ENCODE data around the gene FBXO2.

Gene FBXO2

DNA sequence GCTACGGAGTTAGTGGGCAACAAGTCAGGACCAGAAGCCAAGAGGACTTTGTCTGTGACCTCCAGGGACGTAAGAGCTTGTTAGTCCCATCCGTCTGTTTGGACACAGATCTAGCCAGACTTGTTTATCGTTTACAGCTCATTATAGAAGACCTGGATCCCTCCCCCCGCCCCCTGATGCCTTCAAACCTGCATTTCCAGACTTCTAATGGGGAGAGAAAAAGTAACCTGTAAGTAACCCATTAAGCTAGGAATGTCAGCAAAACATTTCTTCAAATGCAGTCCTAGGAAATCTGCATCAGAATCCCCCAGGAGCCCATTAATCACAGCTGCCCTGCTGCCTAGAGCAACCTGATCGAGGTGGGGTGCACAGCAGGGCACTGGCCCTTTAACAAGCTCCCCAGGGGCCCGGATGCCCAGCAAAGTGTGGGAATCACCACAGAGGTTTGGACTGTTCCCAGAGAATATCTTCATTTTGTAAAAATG is 28.1 kb upstream of the FBXO2 start:
- ChIA-PET CTCF (interaction anchor here (0.7 to 2.5 kb wide), 11 partner anchors 8 to 103 kb away, joined by 3 to 21 read pairs (median 3); partner anchors contain the start of gene FBXO6), POLR2A (no interaction called here)
- no peak for DNase-seq (ENCODE audit: extremely low spot score)
- TF ChIP-seq, protein P1, sequence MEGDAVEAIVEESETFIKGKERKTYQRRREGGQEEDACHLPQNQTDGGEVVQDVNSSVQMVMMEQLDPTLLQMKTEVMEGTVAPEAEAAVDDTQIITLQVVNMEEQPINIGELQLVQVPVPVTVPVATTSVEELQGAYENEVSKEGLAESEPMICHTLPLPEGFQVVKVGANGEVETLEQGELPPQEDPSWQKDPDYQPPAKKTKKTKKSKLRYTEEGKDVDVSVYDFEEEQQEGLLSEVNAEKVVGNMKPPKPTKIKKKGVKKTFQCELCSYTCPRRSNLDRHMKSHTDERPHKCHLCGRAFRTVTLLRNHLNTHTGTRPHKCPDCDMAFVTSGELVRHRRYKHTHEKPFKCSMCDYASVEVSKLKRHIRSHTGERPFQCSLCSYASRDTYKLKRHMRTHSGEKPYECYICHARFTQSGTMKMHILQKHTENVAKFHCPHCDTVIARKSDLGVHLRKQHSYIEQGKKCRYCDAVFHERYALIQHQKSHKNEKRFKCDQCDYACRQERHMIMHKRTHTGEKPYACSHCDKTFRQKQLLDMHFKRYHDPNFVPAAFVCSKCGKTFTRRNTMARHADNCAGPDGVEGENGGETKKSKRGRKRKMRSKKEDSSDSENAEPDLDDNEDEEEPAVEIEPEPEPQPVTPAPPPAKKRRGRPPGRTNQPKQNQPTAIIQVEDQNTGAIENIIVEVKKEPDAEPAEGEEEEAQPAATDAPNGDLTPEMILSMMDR (IDR thresholded peaks at IDR 0.05; ENCODE audit: control extremely low read depth, extremely low read depth, low read depth, missing control alignments), result no peak

GRCh38 chr1:11681071-11681771 is 27.0 kb upstream of the FBXO2 start, which contains the start of gene MAD2L2:
Gene MAD2L2 (minus strand): TSS chr1:11681148. CDS start chr1:11680601, 547 bp downstream.
- peak; percentile 97 for DNase-seq (ENCODE audit: extremely low spot score)
- CTCF ChIA-PET, result interaction anchor here (0.6 to 2.5 kb wide), 8 partner anchors 9 to 104 kb away, joined by 3 to 21 read pairs (median 5); partner anchors contain the start of gene FBXO6
- TF ChIP-seq, protein P1 (IDR thresholded peaks at IDR 0.05; ENCODE audit: control extremely low read depth, extremely low read depth, low read depth, missing control alignments), result no peak
- POLR2A ChIA-PET, result interaction anchor here (0.5 to 1.2 kb wide), 2 partner anchors 17 to 902 kb away, joined by 4 read pairs; partner anchors contain the start of gene FBXO6

- TF ChIP-seq, protein P1 (IDR thresholded peaks at IDR 0.05; ENCODE audit: control extremely low read depth, extremely low read depth, low read depth, missing control alignments), result no peak
- POLR2A ChIA-PET, result interaction anchor here (0.7 to 1.2 kb wide), 2 partner anchors 16 to 642 kb away, joined by 4 to 7 read pairs; partner anchors contain the start of gene FBXO6
- CTCF ChIA-PET, result interaction anchor here (1.2 to 2.5 kb wide), 4 partner anchors 8 to 39 kb away, joined by 7 to 21 read pairs (median 12); partner anchors contain the start of gene FBXO6
- DNase-seq (ENCODE audit: extremely low spot score), result no peak
These were observed 26.2 kb upstream of the FBXO2 start for GRCh38 chr1:11680270-11681070.

GRCh38 chr1:11678442-11678841 is 24.2 kb upstream of the FBXO2 start:
- ChIA-PET CTCF (interaction anchor here (1.1 kb wide), 1 partner anchor 28 kb away, joined by 3 read pairs; no protein-coding TSS in a partner anchor), POLR2A (no interaction called here)
- TF ChIP-seq, protein P1 (IDR thresholded peaks at IDR 0.05; ENCODE audit: control extremely low read depth, extremely low read depth, low read depth, missing control alignments), result no peak
- DNase-seq (ENCODE audit: extremely low spot score), result no peak

- ChIA-PET POLR2A (interaction anchor here (0.6 kb wide), 1 partner anchor 1786 kb away, joined by 4 read pairs; no protein-coding TSS in a partner anchor), CTCF (interaction anchor here (1.1 to 2.3 kb wide), 5 partner anchors 12 to 639 kb away, joined by 3 to 21 read pairs (median 3); partner anchors contain the start of gene FBXO6)
- TF ChIP-seq, protein P1 (IDR thresholded peaks at IDR 0.05; ENCODE audit: control extremely low read depth, extremely low read depth, low read depth, missing control alignments), result peak; percentile 7
- no peak for DNase-seq (ENCODE audit: extremely low spot score)
These were observed 22.3 kb upstream of the FBXO2 start for GRCh38 chr1:11676386-11677103.

All from GM10248 (cell line).